Globus pallidus (tissue), 1 donor: ENCODE results near the gene SLC2A13.

ENCODE experiments used
- DNase-seq: peaks from one replicate; pipeline ENCODE4 v3.0.0-alpha.2; 2015; ENCODE audit warnings: low spot score

The SLC2A13 gene

DNA sequence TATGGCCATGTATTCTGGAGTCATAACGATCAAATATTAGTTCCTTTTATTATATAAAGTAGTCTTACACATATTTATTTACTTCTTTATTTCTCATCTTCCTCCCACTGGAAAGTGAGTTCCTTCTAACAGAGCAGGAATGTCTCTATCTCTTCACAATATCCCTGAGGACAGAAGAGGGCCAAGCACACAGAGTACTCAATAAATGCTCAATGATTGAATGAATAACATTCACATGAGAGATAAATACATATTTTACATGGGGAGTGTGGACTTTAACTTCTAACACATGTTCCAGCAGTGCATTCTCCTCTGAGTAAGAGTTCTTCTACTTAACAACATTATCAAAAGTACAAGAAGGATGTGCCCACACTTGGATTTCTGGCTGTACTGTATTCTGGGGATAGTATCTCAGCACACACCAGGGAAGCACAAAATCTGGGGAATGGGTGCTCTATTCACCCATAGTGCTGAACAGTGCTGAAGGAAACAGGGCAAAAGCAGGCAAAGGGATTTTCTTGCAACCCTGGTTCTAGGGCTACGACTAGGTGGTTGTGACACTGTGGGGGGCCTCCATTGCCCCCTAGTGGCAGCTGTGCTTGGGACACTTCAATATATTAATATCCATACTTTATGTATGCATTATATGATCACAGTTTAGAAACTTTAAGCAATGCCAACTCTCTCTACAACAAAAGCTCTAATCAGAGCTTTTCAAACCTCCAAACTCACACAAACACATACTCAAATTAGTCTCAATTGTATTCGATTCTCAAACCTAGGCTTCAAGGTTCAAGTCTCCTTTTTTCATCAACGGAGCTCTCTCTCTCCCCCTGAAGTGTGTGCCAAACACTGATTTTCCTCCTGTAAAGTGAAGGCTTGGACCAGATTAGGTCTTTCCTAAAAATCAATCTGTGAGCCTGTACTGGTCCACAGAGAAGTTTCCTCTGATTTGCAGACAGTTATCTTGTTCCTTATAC is 115.5 kb downstream of the SLC2A13 start:
- DNase-seq = peak; percentile 16

DNA sequence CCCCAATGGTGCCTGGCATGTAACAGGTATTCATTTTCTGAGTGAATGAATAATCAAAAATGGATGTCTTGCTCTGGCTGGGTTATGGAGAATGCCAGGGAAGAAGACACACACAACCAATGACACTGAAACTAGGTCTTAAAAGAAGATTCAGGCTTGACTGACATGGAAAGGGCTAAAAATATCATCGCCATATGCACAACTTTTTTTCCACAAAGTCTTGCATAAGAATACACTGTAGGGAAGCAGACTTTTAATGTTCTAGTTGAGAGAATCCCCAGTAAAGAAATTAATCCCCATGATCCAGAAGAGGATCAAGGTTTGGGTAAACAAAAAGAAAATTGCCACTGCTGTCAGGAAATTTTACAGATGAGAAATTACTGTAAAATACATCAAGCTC is 116.4 kb downstream of the SLC2A13 start:
- DNase-seq = no peak

DNA sequence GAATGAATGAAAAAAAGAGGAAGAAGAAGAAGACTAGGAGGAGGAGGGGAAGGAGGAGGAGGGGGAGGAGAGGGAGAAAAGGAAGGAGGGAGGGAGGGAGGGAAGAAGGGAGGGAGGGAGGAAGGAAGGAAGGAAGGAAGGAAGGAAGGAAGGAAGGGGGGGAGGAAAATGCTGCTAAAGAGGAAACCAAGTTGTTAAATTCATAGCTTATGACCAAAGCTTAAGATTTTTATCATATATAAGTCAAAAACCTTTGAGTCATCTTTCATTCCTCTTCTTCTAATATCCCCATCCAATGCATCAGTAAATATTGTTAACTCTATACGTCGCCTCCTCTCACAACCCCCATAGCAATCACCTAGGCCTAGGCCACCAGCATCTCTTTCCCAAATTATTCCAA is 117.3 kb downstream of the SLC2A13 start:
- no peak for DNase-seq

DNA sequence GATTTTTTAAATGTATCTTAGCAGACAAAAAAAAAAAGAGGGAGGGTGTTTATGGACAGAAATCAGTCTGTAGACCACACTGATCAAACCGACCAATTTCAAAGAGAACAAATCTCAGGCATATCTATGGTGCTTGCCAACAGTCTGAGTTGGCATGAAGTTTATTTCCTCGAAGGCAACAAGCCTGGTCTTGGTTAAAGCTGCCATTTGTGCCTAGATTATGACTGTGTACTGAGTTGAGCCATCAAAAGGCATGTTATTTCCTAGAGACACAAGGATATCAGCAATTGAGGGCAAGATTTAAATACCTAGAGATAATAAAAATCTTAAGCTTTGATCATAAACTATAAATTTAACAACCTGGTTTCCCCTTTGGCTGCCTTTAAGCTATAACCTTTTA is 119.2 kb downstream of the SLC2A13 start:
- DNase-seq = no peak

DNA sequence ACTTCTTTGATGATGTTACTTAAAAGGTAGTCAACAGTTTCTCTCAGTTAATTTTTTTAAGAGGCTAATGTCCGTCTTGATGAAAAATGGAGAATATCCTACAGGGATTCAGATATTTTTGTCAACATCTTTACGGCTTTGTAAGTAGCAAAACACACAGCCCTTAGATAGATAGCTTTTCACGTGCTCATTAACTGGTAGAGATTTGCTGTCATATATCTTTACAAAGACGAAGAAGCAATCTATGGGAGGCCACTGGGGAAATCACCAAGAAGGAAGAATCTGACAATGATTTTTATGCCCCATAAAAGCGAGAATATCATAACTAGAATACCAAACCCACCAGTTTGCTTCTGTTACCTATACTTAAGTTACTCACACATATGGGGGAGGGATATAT is 121.2 kb downstream of the SLC2A13 start:
- no peak for DNase-seq

GRCh38 chr12:39975374-39975918 is 130.4 kb downstream of the SLC2A13 start:
- DNase-seq = no peak

DNA sequence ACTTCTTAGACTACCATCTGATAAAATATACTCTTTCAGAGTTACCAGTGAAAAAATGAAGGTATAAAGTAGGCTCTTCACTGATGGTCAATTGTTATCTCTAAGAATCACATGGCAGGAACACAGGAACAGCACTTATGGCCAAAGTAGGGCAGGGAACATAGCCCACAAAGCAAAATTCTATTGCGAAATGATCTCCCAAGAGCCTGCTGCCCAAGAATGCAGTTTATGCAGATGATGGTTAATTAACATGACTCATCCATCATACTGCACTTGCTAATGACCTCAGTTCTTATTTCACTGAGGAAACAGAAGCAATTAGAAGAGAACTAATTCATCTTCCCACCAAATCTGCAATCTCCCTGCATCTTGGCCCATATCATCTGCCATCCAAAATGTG is 133.8 kb downstream of the SLC2A13 start:
- no peak for DNase-seq

DNA sequence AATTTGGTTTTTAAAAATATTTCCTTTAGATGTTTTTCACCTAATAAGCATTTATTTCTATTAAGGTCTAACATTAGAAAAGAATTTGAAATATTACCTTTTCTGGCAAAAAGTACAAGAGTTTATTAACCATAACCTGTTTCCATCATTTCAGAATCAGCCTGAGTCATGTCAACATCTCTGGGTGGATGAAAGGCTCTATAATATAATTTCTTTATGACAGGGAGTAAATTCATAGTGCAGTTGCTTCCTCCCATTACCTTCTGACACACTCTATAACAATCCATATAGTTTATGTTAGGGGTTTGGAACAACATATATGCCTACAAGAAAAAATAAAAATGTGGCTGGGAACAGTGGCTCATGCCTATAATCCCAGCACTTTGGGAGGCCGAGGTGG is 134.5 kb downstream of the SLC2A13 start:
- DNase-seq = no peak

GRCh38 chr12:39966721-39967120 is 139.2 kb downstream of the SLC2A13 start:
- DNase-seq = no peak

- DNase-seq = no peak
Observed at GRCh38 chr12:39966256-39966655, 139.6 kb downstream of the SLC2A13 start.

DNA sequence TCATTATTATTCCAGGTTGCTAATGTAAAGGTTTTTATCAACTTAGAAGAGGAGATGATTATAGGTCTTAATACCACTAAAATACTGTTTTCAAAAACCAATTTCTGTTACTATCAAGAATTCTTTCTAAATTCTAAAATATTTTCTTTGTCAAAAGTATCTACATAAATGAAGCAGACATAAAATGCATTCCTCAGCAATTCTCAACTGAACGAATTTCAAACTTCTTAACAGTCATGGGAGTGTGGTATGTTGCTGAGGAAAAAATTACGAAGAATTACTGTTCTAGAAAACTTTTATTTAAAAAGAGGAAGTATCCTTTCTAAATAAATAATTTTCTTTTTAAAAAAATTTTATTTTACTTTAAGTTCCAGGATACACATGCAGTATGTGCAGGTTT is 146.4 kb downstream of the SLC2A13 start:
- no peak for DNase-seq

GRCh38 chr12:39959031-39959430 is 146.8 kb downstream of the SLC2A13 start:
- DNase-seq = no peak

DNA sequence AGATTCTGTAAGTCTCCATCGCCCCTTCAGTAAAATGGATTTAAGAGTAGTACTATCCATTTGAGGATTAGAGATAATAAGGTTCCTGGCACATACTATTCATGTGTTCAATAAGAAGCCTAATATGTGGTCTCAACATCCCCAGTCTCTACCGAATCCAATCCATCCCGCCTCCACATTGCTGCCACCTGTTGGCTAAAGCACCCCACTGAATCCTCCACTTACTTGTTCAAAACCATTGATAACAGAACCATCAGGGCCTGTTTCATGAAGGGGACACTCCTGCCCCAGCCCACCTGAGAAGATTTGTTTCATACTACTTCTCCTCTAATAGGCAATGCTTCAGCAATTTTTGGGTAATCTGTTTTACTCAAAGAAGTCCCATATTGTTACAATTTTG is 147.5 kb downstream of the SLC2A13 start:
- DNase-seq = no peak

DNA sequence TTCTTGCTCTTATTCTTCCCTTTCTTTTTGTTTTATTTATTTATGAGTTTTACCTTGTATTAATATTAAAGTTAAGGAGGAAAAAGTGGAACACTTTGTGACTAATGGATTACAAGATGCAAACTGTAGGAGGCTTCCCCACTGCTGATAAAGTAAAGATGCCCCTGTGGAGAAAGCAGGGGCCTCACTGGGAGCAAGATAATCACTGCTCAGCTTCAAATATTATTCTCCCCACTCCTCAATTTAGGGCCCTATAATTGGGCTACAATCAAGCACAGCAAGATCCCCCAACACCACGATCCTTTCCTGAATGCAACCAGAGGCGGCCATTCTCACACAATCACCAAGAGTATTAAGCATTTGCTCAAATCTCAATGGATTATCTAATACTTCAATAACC is 149.2 kb downstream of the SLC2A13 start:
- DNase-seq = no peak

- no peak for DNase-seq
Observed at GRCh38 chr12:39946361-39947280, 159.3 kb downstream of the SLC2A13 start.

DNA sequence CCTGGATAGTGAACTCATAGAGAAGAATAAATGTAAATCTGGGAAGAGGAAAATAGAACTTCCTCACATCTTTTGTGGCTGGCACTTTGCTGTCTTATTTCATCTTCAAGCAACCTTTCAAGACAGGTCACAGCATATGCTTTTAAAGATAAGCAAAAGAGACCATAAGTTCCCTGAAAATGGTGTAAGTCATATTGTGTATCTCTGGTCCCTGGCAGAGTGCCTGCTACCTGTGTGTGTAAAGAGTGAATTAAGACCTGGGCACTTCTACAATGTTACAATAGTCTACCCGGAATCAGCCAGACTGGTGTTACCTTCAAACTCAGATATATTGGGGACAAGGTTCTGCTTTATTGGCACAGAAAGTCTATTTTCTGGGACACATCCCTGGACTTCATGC is 168.8 kb downstream of the SLC2A13 start:
- no peak for DNase-seq

DNA sequence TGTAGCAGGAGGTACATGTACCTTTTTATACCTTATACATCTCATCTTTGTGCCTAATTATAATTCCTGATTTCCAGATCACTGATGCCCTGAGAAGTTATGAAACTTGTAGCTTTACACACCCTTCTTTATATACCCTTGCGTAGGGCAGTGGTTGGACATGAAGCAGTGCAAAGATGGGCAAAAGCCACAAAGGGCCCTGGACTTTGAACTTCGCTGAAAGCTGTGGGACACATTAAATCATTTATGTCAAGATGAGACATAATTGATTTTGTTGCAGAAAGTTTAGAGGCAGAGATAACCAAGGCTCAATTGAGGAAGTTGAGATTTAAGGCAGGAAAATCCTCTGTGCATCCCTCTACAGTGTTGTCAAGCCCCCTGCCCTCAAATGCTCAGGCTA is 170.0 kb downstream of the SLC2A13 start:
- DNase-seq = no peak

- DNase-seq = no peak
Observed at GRCh38 chr12:39935275-39935674, 170.6 kb downstream of the SLC2A13 start.

GRCh38 chr12:39931857-39932256 is 174.0 kb downstream of the SLC2A13 start:
- DNase-seq = no peak

- DNase-seq = no peak
Observed at GRCh38 chr12:39931231-39931630, 174.7 kb downstream of the SLC2A13 start.

DNA sequence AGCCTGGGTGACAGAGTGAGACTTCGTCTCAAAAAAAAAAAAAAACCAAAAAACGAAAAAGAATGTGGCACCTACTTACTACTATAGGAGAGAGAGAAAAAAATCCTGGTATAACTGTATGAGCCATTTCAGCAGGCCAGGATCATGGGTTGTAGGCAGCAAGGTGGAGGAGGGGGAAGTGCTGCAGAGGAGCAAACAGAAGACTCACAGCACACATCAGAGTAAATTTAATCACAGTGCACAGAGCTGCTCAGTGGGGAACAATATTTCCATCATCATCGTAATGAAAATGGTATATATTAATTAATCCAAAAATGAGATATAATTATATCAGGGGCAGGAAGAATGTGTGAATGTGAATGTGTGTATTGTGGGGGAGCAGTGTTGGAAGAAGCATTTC is 175.8 kb downstream of the SLC2A13 start:
- no peak for DNase-seq

DNA sequence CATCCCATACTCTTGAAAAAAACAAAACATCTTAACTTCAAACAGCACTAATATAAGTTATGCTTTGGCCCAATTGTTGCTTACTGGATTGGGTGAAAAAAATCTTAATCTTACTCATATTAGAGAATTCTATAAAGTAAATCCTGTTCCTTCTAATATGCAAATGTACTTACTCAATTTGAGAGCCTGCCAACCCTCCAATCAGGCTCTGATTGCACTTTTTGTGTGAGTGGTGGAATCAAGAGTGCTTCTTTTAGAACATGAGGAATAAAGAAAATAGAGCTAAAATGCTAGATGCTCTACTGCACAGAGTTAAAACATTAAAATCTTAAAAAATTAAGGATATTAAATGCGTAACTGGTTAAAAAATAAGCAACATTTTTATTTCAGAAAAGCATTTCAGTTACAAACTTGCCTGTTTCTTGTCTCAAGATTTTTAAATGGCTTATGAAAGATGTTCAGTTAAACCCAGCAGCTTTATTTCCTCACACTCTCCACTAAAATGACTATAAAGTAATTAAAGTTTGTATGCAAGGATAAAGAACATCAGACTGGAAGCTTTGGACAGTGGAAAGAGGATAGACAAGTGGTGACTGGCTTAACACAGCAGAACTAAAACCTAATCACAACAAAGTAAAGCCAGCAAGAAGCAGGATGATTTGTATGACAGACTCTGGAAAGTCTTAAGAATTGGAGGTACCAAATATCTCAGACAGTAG is 177.5 kb downstream of the SLC2A13 start:
- no peak for DNase-seq
